Measurements from ENCODE around the gene SPEF1.
"Not testable (repeated sequence)": the region's sequence is repeated elsewhere in the genome, so short reads cannot be mapped to it uniquely, and the experiment has no call there.

Gene SPEF1

GRCh38 chr20:3804781-3805180, 23.5 kb upstream of the SPEF1 start:
- DNase-seq, result no peak

- no peak for DNase-seq
These were observed 23.1 kb upstream of the SPEF1 start for GRCh38 chr20:3804254-3804751.

- no peak for DNase-seq
These were observed 22.6 kb upstream of the SPEF1 start for GRCh38 chr20:3803854-3804253.

- no peak for DNase-seq
These were observed 22.0 kb upstream of the SPEF1 start for GRCh38 chr20:3803289-3803688.

- DNase-seq, result no peak
These were observed 21.4 kb upstream of the SPEF1 start for GRCh38 chr20:3802524-3803239.

GRCh38 chr20:3801846-3802245, 20.6 kb upstream of the SPEF1 start:
- no peak for DNase-seq

GRCh38 chr20:3801299-3801698, 20.1 kb upstream of the SPEF1 start:
- no peak for DNase-seq

GRCh38 chr20:3800878-3801260, 19.6 kb upstream of the SPEF1 start:
- no peak for DNase-seq

- DNase-seq, result no peak
These were observed 19.1 kb upstream of the SPEF1 start for GRCh38 chr20:3800256-3800877.

GRCh38 chr20:3798908-3799248, 17.6 kb upstream of the SPEF1 start:
- DNase-seq, result no peak

GRCh38 chr20:3798373-3798768, 17.1 kb upstream of the SPEF1 start:
- no peak for DNase-seq

GRCh38 chr20:3797592-3798372, 16.5 kb upstream of the SPEF1 start:
- no peak for DNase-seq

GRCh38 chr20:3797226-3797545, 15.9 kb upstream of the SPEF1 start:
- no peak for DNase-seq

- no peak for DNase-seq
These were observed 15.4 kb upstream of the SPEF1 start for GRCh38 chr20:3796477-3797225.

- DNase-seq, result peak; percentile 85
These were observed 14.5 kb upstream of the SPEF1 start, which contains the start of gene CDC25B for GRCh38 chr20:3795511-3796468. TSS of gene CDC25B (plus strand) at chr20:3796310. CDS start at chr20:3796532, 222 bp downstream.

GRCh38 chr20:3794701-3795420, 13.6 kb upstream of the SPEF1 start:
- DNase-seq, result no peak

- not testable (repeated sequence) for DNase-seq
These were observed 12.9 kb upstream of the SPEF1 start for GRCh38 chr20:3794168-3794567.

GRCh38 chr20:3789201-3789600, 8.0 kb upstream of the SPEF1 start:
- DNase-seq, result not testable (repeated sequence)

- no peak for DNase-seq
These were observed 7.5 kb upstream of the SPEF1 start for GRCh38 chr20:3788685-3789155.

GRCh38 chr20:3787324-3788014, 6.2 kb upstream of the SPEF1 start:
- no peak for DNase-seq

Measured in 8988T (cell line).